MCF 10A (cell line): ENCODE measurements around the gene PYURF. TPM values are rescaled to one million over a fixed set of nuclear protein-coding genes. Genes with fewer than 3 reads are reported as not detected.
A peak's percentile ranks its signal among the peaks of the same experiment; 100 is the strongest.

ENCODE experiments used
- BruUV-seq: library from RNA; stranded (reverse); fragments of 400-500 nt; replicated peaks from 2 replicates; lab custom pipeline; 2021; lab: Mats Ljungman, UMichigan
- CTCF ChIA-PET: fragments of 300-600 bp; sonication (Branson Sonifier 250); formaldehyde crosslinking; extraction: SDS; loops from one replicate; lab custom pipeline; 2021; ENCODE audit warnings: antibody characterized with exemption, inconsistent platforms; lab: Yijun Ruan, JAX
- POLR2A ChIA-PET: fragments of 300-600, 350-650 bp; sonication (Branson Sonifier 250); formaldehyde crosslinking; extraction: SDS; loops from one replicate; lab custom pipeline; 2020; ENCODE audit warnings: antibody characterized with exemption, inconsistent platforms; lab: Yijun Ruan, JAX
- DNase-seq: peaks from one replicate; pipeline ENCODE4 v3.0.0-alpha.2; 2018; ENCODE audit not compliant: unreplicated experiment
- H3K27ac Mint-ChIP-seq: one replicate; pipeline ENCODE4 v1.8.0; 2022; ENCODE audit warnings: mild to moderate bottlenecking, low read depth, mixed read lengths; ENCODE audit not compliant: unreplicated experiment
- H3K27me3 Mint-ChIP-seq: one replicate; pipeline ENCODE4 v1.8.0; 2022; ENCODE audit warnings: mixed read lengths; ENCODE audit not compliant: insufficient read depth, unreplicated experiment
- H3K36me3 Mint-ChIP-seq: one replicate; pipeline ENCODE4 v1.8.0; 2022; ENCODE audit warnings: mild to moderate bottlenecking, moderate library complexity, mixed read lengths; ENCODE audit not compliant: insufficient read depth, unreplicated experiment
- H3K4me1 Mint-ChIP-seq: one replicate; pipeline ENCODE4 v1.8.0; 2022; ENCODE audit warnings: mixed read lengths; ENCODE audit not compliant: insufficient read depth, unreplicated experiment
- H3K4me3 Mint-ChIP-seq: one replicate; pipeline ENCODE4 v1.8.0; 2022; ENCODE audit warnings: mild to moderate bottlenecking, moderate library complexity, mixed read lengths; ENCODE audit not compliant: unreplicated experiment
- H3K9me3 Mint-ChIP-seq: one replicate; pipeline ENCODE4 v1.8.0; 2022; ENCODE audit warnings: mixed read lengths; ENCODE audit not compliant: unreplicated experiment
- CTCF ChIP-seq: fragments of 200-600 bp; IDR thresholded peaks from one replicate; pipeline ENCODE4 v1.8.0; 2022; ENCODE audit warnings: antibody characterized with exemption, mild to moderate bottlenecking; ENCODE audit not compliant: unreplicated experiment
- intact Hi-C: fragments of 100-400 bp; cut with micrococcal nuclease; formaldehyde crosslinking; loops from 2 replicates; pipeline ENCODE4 v1.14.1; 2022
- total RNA-seq: library from RNA; stranded (reverse); gene quantifications from 2 replicates; pipeline ENCODE4 v1.2.3, GENCODE V29; 2022

The PYURF gene
- total RNA-seq, 1 experiment from 2014 or later: 80.9 TPM

DNA sequence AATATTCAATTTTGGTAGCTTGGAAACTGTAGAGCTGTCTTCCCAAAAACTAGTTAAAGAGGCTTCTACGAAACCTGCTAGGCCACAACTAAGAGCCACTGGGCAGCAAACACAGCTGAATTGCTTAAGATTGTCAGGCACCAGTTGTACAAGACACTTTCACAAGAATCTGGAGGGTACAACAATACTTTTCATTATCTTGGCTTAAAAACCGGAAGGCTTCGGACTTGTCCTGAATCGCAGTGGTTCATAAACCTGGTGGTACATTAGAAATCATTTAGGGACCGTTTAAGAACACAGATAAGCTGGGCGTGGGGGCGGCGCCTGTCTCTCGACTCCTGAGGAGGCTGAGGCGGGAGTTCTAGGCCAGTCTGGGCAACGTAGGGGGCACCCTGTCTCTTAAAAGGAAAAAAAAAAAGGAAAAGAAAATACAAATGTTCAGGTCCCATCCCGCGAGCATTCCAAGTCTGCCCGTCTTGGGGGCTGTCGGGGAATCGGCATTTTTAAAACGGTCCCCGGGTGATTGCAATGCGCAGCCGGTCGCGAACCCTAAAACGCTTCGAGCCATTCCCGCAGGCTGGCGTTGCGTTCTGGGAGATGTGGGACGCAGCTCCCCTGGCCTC is 763 bp downstream of the PYURF start:
- DNase-seq: peak; percentile 49
- H3K4me1 Mint-ChIP-seq: peaks cover 14% of the 10 kb centered on the region
- H3K27ac Mint-ChIP-seq: peak overlapping the region; percentile 89
- peaks cover 22% of the 10 kb centered on the region for H3K36me3 Mint-ChIP-seq
- ChIA-PET POLR2A (interaction anchor here (0.6 to 5.1 kb wide), 21 partner anchors 10 to 589 kb away, joined by 3 to 47 read pairs (median 6); partner anchors contain the start of genes HERC3, PPM1K and TIGD2), CTCF (interaction anchor here (0.6 to 2.1 kb wide), 10 partner anchors 9 to 509 kb away, joined by 3 to 8 read pairs (median 4); partner anchors contain the start of genes HERC6 and PPM1K)
- peak overlapping the region; percentile 97 for H3K4me3 Mint-ChIP-seq
- TF ChIP-seq CTCF: no peak
- no peaks in the 10 kb centered on the region for H3K9me3 Mint-ChIP-seq
- no peaks in the 10 kb centered on the region for H3K27me3 Mint-ChIP-seq
- intact Hi-C loops: no loop called here
- no TSS peak for BruUV-seq

DNA sequence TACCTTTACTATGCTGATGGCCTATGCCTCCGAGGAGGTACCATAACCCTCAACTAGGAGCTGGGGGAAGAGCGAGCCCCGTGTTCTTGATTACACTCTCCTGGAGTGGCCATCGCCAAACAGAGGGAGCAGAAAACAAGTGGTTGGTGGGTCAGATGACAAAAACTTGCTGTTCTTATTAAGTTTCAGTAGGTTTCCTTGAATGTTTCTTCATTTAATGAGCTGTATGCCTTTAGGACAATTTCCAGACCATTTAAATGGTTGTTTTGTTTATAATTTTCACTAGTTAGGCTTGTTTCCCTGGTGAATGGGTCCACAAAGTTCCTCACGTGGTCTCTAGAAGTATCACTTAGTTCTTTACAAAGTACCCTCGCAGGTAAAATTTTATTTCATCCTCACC is 4.7 kb downstream of the PYURF start:
- no peaks in the 10 kb centered on the region for H3K9me3 Mint-ChIP-seq
- BruUV-seq: no TSS peak
- DNase-seq: no peak
- POLR2A ChIA-PET: interaction anchor here (0.7 to 1.3 kb wide), 2 partner anchors 9 to 63 kb away, joined by 3 to 4 read pairs; no protein-coding TSS in a partner anchor
- CTCF ChIA-PET: interaction anchor here (0.6 to 9.8 kb wide), 4 partner anchors 11 to 304 kb away, joined by 3 to 199 read pairs (median 6); partner anchors contain the start of gene HERC5
- H3K36me3 Mint-ChIP-seq: peaks cover 22% of the 10 kb centered on the region
- intact Hi-C loops: loop anchor here (5.0 kb wide), 1 partner anchor 237 kb away; the partner anchor contains the start of gene PPM1K
- no peak for TF ChIP-seq CTCF
- no peak overlapping the region for H3K4me3 Mint-ChIP-seq
- H3K4me1 Mint-ChIP-seq: peaks cover 9% of the 10 kb centered on the region
- no peak overlapping the region for H3K27ac Mint-ChIP-seq
- H3K27me3 Mint-ChIP-seq: no peaks in the 10 kb centered on the region

DNA sequence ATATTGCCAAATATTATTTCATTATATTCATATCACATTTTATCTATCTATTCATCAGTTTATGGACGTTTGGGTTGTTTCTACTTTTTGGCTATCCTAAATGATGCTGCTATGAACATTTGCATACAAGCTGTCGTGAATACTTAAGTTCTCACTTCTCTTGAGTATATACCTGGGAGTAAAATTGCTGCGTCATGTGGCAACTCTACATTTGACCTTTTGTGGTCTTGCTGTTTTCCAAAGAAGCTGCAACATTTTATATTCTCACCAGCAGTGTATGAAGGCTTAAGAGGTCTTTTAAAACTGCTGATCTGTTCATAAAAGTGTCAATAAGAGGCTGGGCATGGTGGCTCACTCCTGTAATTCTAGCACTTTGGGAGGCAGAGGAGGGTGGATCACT is 5.8 kb downstream of the PYURF start:
- no TSS peak for BruUV-seq
- intact Hi-C loops: loop anchor here (5.0 kb wide), 1 partner anchor 236 kb away; the partner anchor contains the start of gene PPM1K
- ChIA-PET POLR2A (interaction anchor here (1.3 kb wide), 1 partner anchor 62 kb away, joined by 3 read pairs; no protein-coding TSS in a partner anchor), CTCF (interaction anchor here (0.6 to 9.8 kb wide), 7 partner anchors 11 to 485 kb away, joined by 3 to 199 read pairs (median 4); partner anchors contain the start of genes HERC5 and HERC6)
- H3K27ac Mint-ChIP-seq: no peak overlapping the region
- no peaks in the 10 kb centered on the region for H3K27me3 Mint-ChIP-seq
- H3K9me3 Mint-ChIP-seq: no peaks in the 10 kb centered on the region
- no peak overlapping the region for H3K4me3 Mint-ChIP-seq
- TF ChIP-seq CTCF: no peak
- H3K4me1 Mint-ChIP-seq: peaks cover 9% of the 10 kb centered on the region
- H3K36me3 Mint-ChIP-seq: peaks cover 22% of the 10 kb centered on the region
- DNase-seq: no peak

DNA sequence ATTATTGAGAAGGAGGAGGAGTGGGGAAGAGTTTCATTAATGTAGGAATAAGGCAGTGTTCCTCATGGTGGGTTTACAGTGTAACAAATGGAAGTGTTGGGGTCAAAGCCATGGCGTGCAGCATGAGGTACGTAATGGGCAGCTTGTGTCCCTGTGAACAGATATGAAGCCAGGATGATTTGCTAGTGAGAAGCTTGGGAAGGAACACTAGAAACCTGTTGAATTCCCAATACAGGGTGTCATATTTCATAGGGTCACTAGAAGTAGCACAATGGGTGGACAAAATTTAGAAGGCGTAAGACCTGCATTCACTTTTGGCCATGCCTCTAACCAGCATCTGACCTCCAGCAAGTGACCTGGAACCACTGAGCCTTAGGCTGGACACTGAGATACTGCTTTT is 6.8 kb downstream of the PYURF start:
- Mint-ChIP-seq H3K36me3 (peaks cover 14% of the 10 kb centered on the region), H3K4me1 (peaks cover 3% of the 10 kb centered on the region), H3K4me3 (no peak overlapping the region), H3K27me3 (no peaks in the 10 kb centered on the region), H3K27ac (no peak overlapping the region), H3K9me3 (no peaks in the 10 kb centered on the region)
- CTCF ChIA-PET: interaction anchor here (0.6 to 9.8 kb wide), 13 partner anchors 9 to 698 kb away, joined by 3 to 199 read pairs (median 5); partner anchors contain the start of gene HERC5
- POLR2A ChIA-PET: no interaction called here
- intact Hi-C loops: loop anchor here (5.0 kb wide), 1 partner anchor 234 kb away; the partner anchor contains the start of gene PPM1K
- no peak for DNase-seq
- BruUV-seq: no TSS peak
- TF ChIP-seq CTCF: no peak
